GM21576 (cell line): Measurements from ENCODE around the gene MRPL23.

Experiments used
- ATAC-seq: cut with Tn5 transposase; IDR thresholded peaks from one replicate; pipeline ENCODE4 v1.9.1; 2021; ENCODE audit warnings: mild to moderate bottlenecking, moderate library complexity; ENCODE audit not compliant: unreplicated experiment

The MRPL23 gene

DNA sequence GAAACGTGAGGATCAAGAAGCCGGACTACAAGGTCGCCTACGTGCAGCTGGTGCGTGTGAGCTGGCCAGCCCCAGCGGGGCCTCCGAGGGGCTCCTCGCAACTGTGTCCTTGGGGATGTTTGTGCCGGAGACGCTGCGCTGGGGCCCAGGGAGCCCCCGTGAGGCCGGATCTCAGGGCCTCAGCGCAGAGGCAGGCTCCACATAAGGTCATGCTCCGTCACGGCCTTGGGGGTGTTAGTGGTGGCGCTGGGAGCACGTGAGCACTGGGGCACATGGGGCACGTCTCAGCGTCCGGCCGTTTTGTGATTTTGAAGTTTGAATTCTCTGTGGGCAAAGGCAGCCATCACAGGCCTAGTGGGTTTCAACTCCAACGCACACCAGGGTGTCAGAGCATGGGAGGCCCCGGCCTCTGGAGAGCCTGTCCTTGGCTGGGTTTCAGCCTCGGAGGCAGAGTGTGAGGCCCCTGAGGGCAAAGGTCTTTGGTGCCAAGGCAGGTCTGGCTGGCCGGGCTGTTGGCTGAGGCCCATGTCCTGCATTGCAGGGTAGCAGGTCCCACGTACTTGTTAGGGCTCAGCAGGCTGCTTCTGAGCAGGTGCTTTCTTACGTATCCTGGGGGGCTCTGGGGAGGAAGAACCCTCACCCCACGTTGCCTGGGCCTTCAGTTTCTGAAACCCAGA is 5.8 kb downstream of the MRPL23 start:
- ATAC-seq: no peak

- ATAC-seq: no peak
Measured at GRCh38 chr11:1953489-1954266, 6.5 kb downstream of the MRPL23 start.

- no peak for ATAC-seq
Measured at GRCh38 chr11:1958367-1958766, 11.2 kb downstream of the MRPL23 start.

DNA sequence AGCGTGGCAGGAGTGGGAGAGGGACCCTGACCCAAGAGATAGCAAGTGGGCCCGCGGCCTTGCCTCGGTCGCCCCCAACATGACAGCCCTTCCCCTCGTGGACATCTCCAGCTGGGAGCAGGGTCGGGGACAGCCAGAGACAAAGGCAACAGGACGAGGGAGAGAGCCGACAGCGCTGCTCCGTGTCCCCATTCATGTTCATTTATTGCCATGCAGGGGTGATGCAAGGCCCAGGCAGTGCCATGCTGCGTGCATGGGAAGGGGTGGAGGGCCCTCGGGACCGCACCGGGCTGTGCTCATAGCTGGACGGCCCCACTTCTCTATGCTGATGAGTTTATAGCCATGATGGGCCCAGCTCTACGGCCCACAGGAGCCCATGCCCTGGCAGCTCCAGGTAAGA is 12.7 kb downstream of the MRPL23 start:
- ATAC-seq: no peak

- no peak for ATAC-seq
Measured at GRCh38 chr11:1963864-1964263, 16.7 kb downstream of the MRPL23 start.

- no peak for ATAC-seq
Measured at GRCh38 chr11:1964348-1964747, 17.2 kb downstream of the MRPL23 start.

- no peak for ATAC-seq
Measured at GRCh38 chr11:1964955-1965354, 17.8 kb downstream of the MRPL23 start.

GRCh38 chr11:1966531-1966930 is 19.4 kb downstream of the MRPL23 start:
- ATAC-seq: no peak

- ATAC-seq: no peak
Measured at GRCh38 chr11:1967641-1968225, 20.6 kb downstream of the MRPL23 start.

DNA sequence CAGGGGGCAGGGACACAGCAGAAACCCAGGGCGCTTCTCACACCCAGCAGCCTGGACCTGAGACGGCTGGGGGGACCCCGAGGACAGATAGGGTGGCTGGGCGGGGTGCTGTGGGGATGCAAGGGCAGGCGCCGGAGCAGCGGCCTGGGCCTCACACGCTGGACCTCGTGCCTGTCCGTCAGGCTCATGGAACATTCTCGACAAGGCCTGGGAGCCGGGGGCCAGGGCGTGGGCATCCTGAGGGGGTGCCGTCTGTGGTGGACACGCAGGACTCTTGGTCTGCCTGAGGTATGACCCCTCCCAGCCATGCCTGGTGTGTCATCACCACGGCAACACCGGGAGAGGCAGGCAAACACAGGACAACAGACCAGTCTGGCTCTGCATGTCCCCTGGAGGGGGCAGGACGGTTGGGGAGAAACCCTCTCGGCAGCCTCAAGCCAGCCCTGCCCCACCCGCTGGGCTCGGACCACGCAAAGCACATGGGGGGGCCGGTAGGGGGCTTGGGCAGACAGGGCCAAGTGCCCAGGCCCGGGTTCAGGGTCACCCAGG is 21.4 kb downstream of the MRPL23 start:
- ATAC-seq: no peak

DNA sequence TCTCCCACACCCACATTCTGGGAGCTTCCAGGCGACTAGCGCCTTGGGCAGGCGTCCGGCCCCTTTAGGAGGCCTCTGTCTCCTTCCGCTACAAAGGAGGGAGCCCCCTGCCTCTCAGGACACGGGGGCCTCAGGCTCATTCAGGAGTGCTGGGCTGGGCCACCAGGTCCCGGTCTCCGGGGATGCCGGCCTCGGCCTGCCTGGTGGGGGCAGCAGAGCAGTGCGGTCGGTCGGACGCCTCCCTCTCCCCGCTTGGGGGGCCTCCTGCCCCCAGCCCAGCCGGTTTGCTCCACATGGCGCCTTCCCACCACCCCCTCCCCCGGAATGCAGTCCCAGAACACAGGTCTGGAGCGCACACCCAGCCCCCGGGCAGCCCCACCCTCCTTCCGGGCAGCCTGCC is 21.9 kb downstream of the MRPL23 start:
- no peak for ATAC-seq

- no peak for ATAC-seq
Measured at GRCh38 chr11:1969776-1970175, 22.6 kb downstream of the MRPL23 start.

- no peak for ATAC-seq
Measured at GRCh38 chr11:1970956-1971355, 23.8 kb downstream of the MRPL23 start.

GRCh38 chr11:1975185-1975584 is 28.1 kb downstream of the MRPL23 start:
- no peak for ATAC-seq

DNA sequence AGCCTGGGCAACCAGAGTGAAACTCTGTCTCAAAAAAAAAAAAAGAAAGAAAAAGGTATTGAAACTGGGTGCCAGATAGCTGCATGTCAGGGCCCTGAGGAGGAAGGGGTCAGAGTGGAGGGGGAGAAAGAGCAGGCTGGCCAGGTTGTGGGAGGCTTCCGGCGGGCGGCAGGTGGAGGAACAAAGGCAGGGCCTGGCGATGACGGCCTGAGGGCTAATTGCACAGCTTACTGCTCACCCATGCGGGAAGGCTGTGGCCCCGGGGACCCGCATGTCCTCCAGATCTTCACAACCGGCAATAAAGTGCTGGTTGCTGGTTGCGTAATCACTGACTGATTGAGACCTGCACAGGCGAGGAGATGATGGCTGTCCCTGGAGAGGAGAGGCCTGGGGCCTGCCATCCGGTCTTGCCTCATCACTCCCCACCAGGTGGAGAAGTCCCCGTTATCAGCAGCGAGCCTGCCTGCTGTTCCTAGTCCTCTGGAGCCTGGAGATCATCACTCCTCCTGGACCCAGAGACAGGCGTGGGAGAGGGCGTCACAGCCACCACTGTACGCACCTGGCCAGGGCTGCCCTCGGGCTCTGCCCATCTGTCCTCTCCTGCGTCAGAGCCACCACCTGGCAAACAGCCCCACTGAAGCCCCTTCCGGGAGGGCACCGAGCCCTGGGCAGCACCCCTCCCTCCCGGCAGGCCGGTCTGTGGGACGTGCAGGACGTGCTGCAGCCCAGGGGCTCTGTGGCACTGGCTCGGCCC is 31.8 kb downstream of the MRPL23 start:
- no peak for ATAC-seq

- ATAC-seq: no peak
Measured at GRCh38 chr11:1979607-1980006, 32.5 kb downstream of the MRPL23 start.

GRCh38 chr11:1982873-1983600 is 35.9 kb downstream of the MRPL23 start:
- no peak for ATAC-seq

DNA sequence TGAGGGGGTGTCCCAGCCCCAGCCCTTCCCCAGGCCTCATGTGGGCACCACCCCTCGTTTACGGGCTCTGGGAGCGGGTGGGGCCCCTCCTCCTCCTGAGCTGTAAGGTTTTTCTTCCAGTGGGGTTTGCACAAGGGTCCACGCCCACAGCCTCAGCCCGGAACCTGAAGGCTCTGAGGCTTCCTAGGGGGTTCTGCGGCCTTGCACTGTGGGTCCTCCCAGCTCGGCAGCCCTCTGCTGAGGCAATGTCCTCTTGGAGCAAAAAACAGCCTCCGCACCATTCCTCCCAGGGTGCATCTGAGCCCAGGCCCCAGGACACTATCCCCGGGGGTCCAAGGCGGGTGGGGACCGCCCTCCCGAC is 36.4 kb downstream of the MRPL23 start:
- no peak for ATAC-seq

GRCh38 chr11:1987024-1987423 is 39.9 kb downstream of the MRPL23 start:
- ATAC-seq: no peak

- ATAC-seq: no peak
Measured at GRCh38 chr11:1988174-1988573, 41.0 kb downstream of the MRPL23 start.
